ENCODE measurements around the gene CPED1. TPM values are rescaled to one million over a fixed set of nuclear protein-coding genes. Genes with fewer than 3 reads are reported as not detected.
A peak's percentile ranks its signal among the peaks of the same experiment; 100 is the strongest.

Gene CPED1
- total and polyA plus RNA-seq, 10 of the 15 experiments (the other 5 are each of a cell fraction or from before 2014, with no cell fraction given): 0.01 to 0.77 (median 0.10) TPM; not detected in 1

DNA sequence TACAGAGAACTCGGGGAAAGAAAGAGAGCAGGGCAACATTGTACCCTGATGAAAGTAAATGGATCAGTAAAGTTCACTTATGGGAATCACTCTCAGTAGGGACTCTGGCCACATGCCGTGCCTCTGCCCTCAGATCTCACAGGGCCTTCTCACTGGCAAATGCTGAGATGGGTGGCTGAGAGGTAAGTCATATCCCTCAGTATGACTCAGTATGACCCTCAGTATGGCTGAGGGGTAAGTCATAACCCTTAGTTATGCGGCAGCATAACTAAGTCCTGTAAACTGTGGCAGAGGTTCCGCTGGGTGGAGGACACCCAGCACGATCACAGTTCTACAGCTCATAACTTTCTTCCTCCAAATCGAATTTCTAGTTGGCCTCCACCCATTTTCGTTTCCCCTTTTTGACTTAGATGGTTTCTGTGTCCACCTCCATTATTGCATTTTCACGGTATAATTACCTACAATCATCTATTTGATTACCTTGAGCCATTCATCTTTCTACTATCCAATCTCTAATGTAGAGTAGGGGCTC, 313.8 kb downstream of the CPED1 start (continued):
- TF ChIP-seq, protein P1, sequence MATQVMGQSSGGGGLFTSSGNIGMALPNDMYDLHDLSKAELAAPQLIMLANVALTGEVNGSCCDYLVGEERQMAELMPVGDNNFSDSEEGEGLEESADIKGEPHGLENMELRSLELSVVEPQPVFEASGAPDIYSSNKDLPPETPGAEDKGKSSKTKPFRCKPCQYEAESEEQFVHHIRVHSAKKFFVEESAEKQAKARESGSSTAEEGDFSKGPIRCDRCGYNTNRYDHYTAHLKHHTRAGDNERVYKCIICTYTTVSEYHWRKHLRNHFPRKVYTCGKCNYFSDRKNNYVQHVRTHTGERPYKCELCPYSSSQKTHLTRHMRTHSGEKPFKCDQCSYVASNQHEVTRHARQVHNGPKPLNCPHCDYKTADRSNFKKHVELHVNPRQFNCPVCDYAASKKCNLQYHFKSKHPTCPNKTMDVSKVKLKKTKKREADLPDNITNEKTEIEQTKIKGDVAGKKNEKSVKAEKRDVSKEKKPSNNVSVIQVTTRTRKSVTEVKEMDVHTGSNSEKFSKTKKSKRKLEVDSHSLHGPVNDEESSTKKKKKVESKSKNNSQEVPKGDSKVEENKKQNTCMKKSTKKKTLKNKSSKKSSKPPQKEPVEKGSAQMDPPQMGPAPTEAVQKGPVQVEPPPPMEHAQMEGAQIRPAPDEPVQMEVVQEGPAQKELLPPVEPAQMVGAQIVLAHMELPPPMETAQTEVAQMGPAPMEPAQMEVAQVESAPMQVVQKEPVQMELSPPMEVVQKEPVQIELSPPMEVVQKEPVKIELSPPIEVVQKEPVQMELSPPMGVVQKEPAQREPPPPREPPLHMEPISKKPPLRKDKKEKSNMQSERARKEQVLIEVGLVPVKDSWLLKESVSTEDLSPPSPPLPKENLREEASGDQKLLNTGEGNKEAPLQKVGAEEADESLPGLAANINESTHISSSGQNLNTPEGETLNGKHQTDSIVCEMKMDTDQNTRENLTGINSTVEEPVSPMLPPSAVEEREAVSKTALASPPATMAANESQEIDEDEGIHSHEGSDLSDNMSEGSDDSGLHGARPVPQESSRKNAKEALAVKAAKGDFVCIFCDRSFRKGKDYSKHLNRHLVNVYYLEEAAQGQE (IDR thresholded peaks at IDR 0.05; ENCODE audit: low read depth, low read length): no peak
- TF ChIP-seq MEF2A (IDR thresholded peaks at IDR 0.05; ENCODE audit: insufficient read depth, low read depth, low read length): no peak
- TF ChIP-seq, protein P2, sequence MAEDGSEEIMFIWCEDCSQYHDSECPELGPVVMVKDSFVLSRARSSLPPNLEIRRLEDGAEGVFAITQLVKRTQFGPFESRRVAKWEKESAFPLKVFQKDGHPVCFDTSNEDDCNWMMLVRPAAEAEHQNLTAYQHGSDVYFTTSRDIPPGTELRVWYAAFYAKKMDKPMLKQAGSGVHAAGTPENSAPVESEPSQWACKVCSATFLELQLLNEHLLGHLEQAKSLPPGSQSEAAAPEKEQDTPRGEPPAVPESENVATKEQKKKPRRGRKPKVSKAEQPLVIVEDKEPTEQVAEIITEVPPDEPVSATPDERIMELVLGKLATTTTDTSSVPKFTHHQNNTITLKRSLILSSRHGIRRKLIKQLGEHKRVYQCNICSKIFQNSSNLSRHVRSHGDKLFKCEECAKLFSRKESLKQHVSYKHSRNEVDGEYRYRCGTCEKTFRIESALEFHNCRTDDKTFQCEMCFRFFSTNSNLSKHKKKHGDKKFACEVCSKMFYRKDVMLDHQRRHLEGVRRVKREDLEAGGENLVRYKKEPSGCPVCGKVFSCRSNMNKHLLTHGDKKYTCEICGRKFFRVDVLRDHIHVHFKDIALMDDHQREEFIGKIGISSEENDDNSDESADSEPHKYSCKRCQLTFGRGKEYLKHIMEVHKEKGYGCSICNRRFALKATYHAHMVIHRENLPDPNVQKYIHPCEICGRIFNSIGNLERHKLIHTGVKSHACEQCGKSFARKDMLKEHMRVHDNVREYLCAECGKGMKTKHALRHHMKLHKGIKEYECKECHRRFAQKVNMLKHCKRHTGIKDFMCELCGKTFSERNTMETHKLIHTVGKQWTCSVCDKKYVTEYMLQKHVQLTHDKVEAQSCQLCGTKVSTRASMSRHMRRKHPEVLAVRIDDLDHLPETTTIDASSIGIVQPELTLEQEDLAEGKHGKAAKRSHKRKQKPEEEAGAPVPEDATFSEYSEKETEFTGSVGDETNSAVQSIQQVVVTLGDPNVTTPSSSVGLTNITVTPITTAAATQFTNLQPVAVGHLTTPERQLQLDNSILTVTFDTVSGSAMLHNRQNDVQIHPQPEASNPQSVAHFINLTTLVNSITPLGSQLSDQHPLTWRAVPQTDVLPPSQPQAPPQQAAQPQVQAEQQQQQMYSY (CRISPR knock-in tag; IDR thresholded peaks at IDR 0.05): no peak
- no peak for TF ChIP-seq YBX1 (IDR thresholded peaks at IDR 0.05)
- no peak for TF ChIP-seq SMAD1 (IDR thresholded peaks at IDR 0.05; ENCODE audit: low read depth, partially characterized antibody)
- TF ChIP-seq, protein P3, sequence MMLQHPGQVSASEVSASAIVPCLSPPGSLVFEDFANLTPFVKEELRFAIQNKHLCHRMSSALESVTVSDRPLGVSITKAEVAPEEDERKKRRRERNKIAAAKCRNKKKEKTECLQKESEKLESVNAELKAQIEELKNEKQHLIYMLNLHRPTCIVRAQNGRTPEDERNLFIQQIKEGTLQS (IDR thresholded peaks at IDR 0.05; ENCODE audit: borderline replicate concordance, extremely low read depth, low read depth, low read length): no peak
- TF ChIP-seq ASH2L (IDR thresholded peaks at IDR 0.05; ENCODE audit: borderline replicate concordance, low read depth): no peak
- TF ChIP-seq NR2C1 (IDR thresholded peaks at IDR 0.05): no peak
- TF ChIP-seq SUPT20H (IDR thresholded peaks at IDR 0.05; ENCODE audit: borderline replicate concordance, control insufficient read depth, low read depth, low read length): no peak
- TF ChIP-seq, protein P4, sequence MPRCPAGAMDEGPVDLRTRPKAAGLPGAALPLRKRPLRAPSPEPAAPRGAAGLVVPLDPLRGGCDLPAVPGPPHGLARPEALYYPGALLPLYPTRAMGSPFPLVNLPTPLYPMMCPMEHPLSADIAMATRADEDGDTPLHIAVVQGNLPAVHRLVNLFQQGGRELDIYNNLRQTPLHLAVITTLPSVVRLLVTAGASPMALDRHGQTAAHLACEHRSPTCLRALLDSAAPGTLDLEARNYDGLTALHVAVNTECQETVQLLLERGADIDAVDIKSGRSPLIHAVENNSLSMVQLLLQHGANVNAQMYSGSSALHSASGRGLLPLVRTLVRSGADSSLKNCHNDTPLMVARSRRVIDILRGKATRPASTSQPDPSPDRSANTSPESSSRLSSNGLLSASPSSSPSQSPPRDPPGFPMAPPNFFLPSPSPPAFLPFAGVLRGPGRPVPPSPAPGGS (IDR thresholded peaks at IDR 0.05; ENCODE audit: borderline replicate concordance, insufficient read depth, low read depth, low read length, poor library complexity, severe bottlenecking): no peak
- TF ChIP-seq RAD21 (IDR thresholded peaks at IDR 0.05; ENCODE audit: insufficient read depth, low read depth, low read length): no peak
- TF ChIP-seq BCL11A (IDR thresholded peaks at IDR 0.05; ENCODE audit: low read depth, low read length): peak; percentile 58; the same call in 1 of the 2 replicates
- TF ChIP-seq RBBP5 (conservative IDR thresholded peaks at IDR 0.05): no peak
- TF ChIP-seq TARDBP (IDR thresholded peaks at IDR 0.05; ENCODE audit: borderline replicate concordance): no peak
- TF ChIP-seq POU2F2 (IDR thresholded peaks at IDR 0.05; ENCODE audit: borderline replicate concordance, low read depth, low read length): 0 out of 3 replicates have a peak, but pooled peaks have one; percentile 41
- no peak for TF ChIP-seq ZBED1 (IDR thresholded peaks at IDR 0.05; ENCODE audit: borderline replicate concordance)
- 0 out of 2 replicates have a peak, but pooled peaks have one; percentile 9 for TF ChIP-seq GABPA (IDR thresholded peaks at IDR 0.05; ENCODE audit: low read depth)
- TF ChIP-seq, protein P5, sequence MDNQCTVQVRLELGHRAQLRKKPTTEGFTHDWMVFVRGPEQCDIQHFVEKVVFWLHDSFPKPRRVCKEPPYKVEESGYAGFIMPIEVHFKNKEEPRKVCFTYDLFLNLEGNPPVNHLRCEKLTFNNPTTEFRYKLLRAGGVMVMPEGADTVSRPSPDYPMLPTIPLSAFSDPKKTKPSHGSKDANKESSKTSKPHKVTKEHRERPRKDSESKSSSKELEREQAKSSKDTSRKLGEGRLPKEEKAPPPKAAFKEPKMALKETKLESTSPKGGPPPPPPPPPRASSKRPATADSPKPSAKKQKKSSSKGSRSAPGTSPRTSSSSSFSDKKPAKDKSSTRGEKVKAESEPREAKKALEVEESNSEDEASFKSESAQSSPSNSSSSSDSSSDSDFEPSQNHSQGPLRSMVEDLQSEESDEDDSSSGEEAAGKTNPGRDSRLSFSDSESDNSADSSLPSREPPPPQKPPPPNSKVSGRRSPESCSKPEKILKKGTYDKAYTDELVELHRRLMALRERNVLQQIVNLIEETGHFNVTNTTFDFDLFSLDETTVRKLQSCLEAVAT (IDR thresholded peaks at IDR 0.05): no peak
- TF ChIP-seq MTA3 (IDR thresholded peaks at IDR 0.05; ENCODE audit: borderline replicate concordance, low read length): no peak
- no peak for TF ChIP-seq SREBF2 (IDR thresholded peaks at IDR 0.05; ENCODE audit: low read length)
- TF ChIP-seq NRF1 (conservative IDR thresholded peaks at IDR 0.05; ENCODE audit: low read depth, low read length): no peak
